ENCODE measurements around the gene C22orf39.

Gene C22orf39

DNA sequence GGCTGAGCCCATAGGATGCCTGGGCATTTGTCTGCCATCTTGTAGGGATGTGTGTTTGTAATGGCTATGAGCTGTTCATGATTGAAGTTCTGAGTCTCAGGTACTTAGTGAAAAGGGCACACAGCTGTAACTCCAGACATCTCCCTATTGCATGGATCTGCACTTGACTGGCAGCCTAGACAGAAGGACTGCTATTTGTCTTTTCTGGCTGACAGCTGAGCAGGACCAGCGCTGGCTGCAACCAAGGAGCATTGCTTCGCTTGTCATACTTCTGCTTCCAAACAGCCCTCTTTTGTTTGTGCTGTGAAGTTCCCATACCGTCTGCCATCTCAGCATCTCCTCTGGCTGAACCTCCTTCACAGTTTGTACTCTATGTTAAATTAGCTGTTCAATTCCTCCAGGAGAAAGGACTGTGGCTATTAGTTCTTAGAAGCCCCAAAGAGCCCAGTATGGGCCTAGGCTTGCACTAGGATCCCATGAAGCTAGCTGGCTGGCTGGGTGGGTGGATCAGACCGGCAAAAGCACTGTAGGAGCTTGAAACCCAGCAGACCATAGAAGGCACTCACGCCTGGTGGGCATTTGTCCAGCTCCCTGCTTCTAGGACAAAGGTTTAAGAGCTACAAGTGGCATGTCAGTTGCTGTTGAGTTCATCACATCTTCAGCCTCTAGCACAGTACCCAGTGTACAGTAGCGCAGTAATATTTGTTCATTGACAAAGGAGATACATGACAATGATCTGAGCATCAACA lies 36.4 kb downstream of the C22orf39 start:
- no peaks in the 10 kb centered on the region for H3K9me2 ChIP-seq (replicated peaks; ENCODE audit: control insufficient read depth, low read length)
- peaks cover 8% of the 10 kb centered on the region; the same call in 1 of the 2 replicates for H4K20me1 ChIP-seq (ENCODE audit: control insufficient read depth, insufficient read depth, low read depth, low read length)
- H3K79me2 ChIP-seq (ENCODE audit: control insufficient read depth, low read length): peaks cover 59% of the 10 kb centered on the region
- H3K27ac ChIP-seq (ENCODE audit: low read depth, low read length): no peak overlapping the region
- H3K4me1 ChIP-seq (ENCODE audit: control insufficient read depth, low read length): no peaks in the 10 kb centered on the region
- H3F3A ChIP-seq (ENCODE audit: control insufficient read depth, insufficient read depth): no peaks in the 10 kb centered on the region
- H3K27me3 ChIP-seq (ENCODE audit: control insufficient read depth, low read length): no peaks in the 10 kb centered on the region
- TF ChIP-seq, protein P1, sequence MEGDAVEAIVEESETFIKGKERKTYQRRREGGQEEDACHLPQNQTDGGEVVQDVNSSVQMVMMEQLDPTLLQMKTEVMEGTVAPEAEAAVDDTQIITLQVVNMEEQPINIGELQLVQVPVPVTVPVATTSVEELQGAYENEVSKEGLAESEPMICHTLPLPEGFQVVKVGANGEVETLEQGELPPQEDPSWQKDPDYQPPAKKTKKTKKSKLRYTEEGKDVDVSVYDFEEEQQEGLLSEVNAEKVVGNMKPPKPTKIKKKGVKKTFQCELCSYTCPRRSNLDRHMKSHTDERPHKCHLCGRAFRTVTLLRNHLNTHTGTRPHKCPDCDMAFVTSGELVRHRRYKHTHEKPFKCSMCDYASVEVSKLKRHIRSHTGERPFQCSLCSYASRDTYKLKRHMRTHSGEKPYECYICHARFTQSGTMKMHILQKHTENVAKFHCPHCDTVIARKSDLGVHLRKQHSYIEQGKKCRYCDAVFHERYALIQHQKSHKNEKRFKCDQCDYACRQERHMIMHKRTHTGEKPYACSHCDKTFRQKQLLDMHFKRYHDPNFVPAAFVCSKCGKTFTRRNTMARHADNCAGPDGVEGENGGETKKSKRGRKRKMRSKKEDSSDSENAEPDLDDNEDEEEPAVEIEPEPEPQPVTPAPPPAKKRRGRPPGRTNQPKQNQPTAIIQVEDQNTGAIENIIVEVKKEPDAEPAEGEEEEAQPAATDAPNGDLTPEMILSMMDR (IDR thresholded peaks at IDR 0.05; ENCODE audit: low read depth, low read length, poor library complexity, severe bottlenecking): no peak
- H3K9me3 ChIP-seq (ENCODE audit: control insufficient read depth, insufficient read depth, low read length): no peaks in the 10 kb centered on the region
- no peak overlapping the region for H3K4me3 ChIP-seq (ENCODE audit: low read length)
- peaks cover 69% of the 10 kb centered on the region for H3K36me3 ChIP-seq (ENCODE audit: control insufficient read depth, low read length)
- H3K4me2 ChIP-seq (ENCODE audit: low read length): no peak overlapping the region

- peaks cover 93% of the 10 kb centered on the region for H3K36me3 ChIP-seq (ENCODE audit: control insufficient read depth, low read length)
- peaks cover 28% of the 10 kb centered on the region for H3K79me2 ChIP-seq (ENCODE audit: control insufficient read depth, low read length)
- H3K4me1 ChIP-seq (ENCODE audit: control insufficient read depth, low read length): no peaks in the 10 kb centered on the region
- no peaks in the 10 kb centered on the region for H3K9me3 ChIP-seq (ENCODE audit: control insufficient read depth, insufficient read depth, low read length)
- TF ChIP-seq, protein P1 (IDR thresholded peaks at IDR 0.05; ENCODE audit: low read depth, low read length, poor library complexity, severe bottlenecking): no peak
- TF ChIP-seq EZH2phosphoT487 (IDR thresholded peaks at IDR 0.05; ENCODE audit: borderline replicate concordance, low read length): no peak
- no peaks in the 10 kb centered on the region for H3F3A ChIP-seq (ENCODE audit: control insufficient read depth, insufficient read depth)
- H3K9me2 ChIP-seq (replicated peaks; ENCODE audit: control insufficient read depth, low read length): no peaks in the 10 kb centered on the region
- H3K4me3 ChIP-seq (ENCODE audit: low read length): no peak overlapping the region
- H3K27me3 ChIP-seq (ENCODE audit: control insufficient read depth, low read length): no peaks in the 10 kb centered on the region
- no peak overlapping the region for H3K27ac ChIP-seq (ENCODE audit: low read depth, low read length)
- H4K20me1 ChIP-seq (ENCODE audit: control insufficient read depth, insufficient read depth, low read depth, low read length): peaks cover 7% of the 10 kb centered on the region; the same call in 1 of the 2 replicates
- no peak overlapping the region for H3K4me2 ChIP-seq (ENCODE audit: low read length)
Measured at GRCh38 chr22:19407649-19408606, 39.6 kb downstream of the C22orf39 start.

- H3K27me3 ChIP-seq (ENCODE audit: control insufficient read depth, low read length): no peaks in the 10 kb centered on the region
- peaks cover 85% of the 10 kb centered on the region for H3K36me3 ChIP-seq (ENCODE audit: control insufficient read depth, low read length)
- H3K4me2 ChIP-seq (ENCODE audit: low read length): no peak overlapping the region
- H3K9me3 ChIP-seq (ENCODE audit: control insufficient read depth, insufficient read depth, low read length): no peaks in the 10 kb centered on the region
- H3K4me1 ChIP-seq (ENCODE audit: control insufficient read depth, low read length): no peaks in the 10 kb centered on the region
- H3K79me2 ChIP-seq (ENCODE audit: control insufficient read depth, low read length): peaks cover 17% of the 10 kb centered on the region
- H3K9me2 ChIP-seq (replicated peaks; ENCODE audit: control insufficient read depth, low read length): no peaks in the 10 kb centered on the region
- TF ChIP-seq EZH2phosphoT487 (IDR thresholded peaks at IDR 0.05; ENCODE audit: borderline replicate concordance, low read length): no peak
- TF ChIP-seq, protein P1 (IDR thresholded peaks at IDR 0.05; ENCODE audit: low read depth, low read length, poor library complexity, severe bottlenecking): no peak
- no peaks in the 10 kb centered on the region; the same call in 1 of the 2 replicates for H4K20me1 ChIP-seq (ENCODE audit: control insufficient read depth, insufficient read depth, low read depth, low read length)
- H3K4me3 ChIP-seq (ENCODE audit: low read length): no peak overlapping the region
- H3F3A ChIP-seq (ENCODE audit: control insufficient read depth, insufficient read depth): no peaks in the 10 kb centered on the region
- no peak overlapping the region for H3K27ac ChIP-seq (ENCODE audit: low read depth, low read length)
Measured at GRCh38 chr22:19406846-19407245, 40.7 kb downstream of the C22orf39 start.
